GM18951 (cell line): ENCODE data around the gene F2RL1.
"Not testable (repeated sequence)": the region's sequence is repeated elsewhere in the genome, so short reads cannot be mapped to it uniquely, and the experiment has no call there.

Experiments
- POLR2A ChIP-seq: IDR thresholded peaks from 4 replicates; pipeline ENCODE4 v1.6.1; 2011; ENCODE audit warnings: mild to moderate bottlenecking; ENCODE audit not compliant: insufficient read length, insufficient read depth; ENCODE audit errors: extremely low read depth
- in situ Hi-C: fragments of 300-500 bp; cut with MboI; formaldehyde crosslinking; loops from one replicate; pipeline ENCODE4 v1.12.0; 2022; ENCODE audit warnings: low sequenced_read_pairs, mixed read lengths, inconsistent platforms; ENCODE audit not compliant: unreplicated experiment

F2RL1 gene

DNA sequence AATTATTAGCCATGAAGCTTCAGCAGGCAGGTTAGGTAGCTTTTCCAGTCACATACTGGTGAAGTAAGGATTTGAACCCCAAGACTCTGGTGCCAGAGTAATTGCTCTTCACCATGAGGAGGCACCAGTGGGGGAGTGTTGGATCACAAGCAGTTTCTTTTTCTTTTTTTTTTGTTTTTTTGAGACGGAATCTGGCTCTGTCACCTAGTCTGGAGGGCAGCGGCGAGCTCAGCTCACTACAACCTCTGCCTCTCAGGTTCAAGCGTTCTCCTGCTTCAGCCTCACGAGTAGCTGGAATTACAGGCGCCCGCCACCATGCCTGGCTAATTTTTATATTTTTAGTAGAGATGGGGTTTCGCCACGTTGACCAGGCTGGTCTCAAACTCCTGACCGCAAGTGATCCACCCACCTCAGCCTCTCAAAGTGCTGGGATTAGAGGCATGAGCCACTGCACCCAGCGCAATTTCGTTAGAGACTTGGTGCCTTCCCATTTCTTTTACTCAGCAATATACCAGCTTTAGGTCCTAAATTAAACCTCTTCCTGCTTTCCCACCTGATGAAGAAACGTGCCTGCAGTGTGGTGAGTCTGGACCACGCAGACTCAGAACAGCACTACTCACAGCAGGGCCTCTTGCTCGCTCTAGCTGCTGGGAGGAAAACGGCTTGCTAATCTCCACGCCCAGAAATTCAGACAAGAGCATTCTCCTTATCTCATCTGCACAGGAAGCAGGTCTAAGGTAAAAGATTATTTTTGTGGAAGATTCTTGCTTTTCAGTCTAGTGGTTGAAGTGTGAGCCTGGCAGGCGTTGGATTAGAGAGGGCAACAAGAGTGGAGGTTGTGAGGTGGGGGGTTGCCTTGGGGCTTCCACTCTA, 30.8 kb downstream of the F2RL1 start, which contains the start of gene S100Z:
Gene S100Z, plus strand, starts transcription at position 596 of the 873 bp plus-strand sequence. CDS start 25,346 bp downstream, outside the sequence.
- in situ Hi-C loops: no loop called here
- TF ChIP-seq POLR2A: no peak

- in situ Hi-C loops: no loop called here
- TF ChIP-seq POLR2A: no peak
Measured at GRCh38 chr5:76850543-76851145, 31.8 kb downstream of the F2RL1 start.

GRCh38 chr5:76851728-76852369, 33.0 kb downstream of the F2RL1 start:
- no peak for TF ChIP-seq POLR2A
- in situ Hi-C loops: no loop called here

GRCh38 chr5:76852772-76853171, 33.9 kb downstream of the F2RL1 start:
- in situ Hi-C loops: no loop called here

DNA sequence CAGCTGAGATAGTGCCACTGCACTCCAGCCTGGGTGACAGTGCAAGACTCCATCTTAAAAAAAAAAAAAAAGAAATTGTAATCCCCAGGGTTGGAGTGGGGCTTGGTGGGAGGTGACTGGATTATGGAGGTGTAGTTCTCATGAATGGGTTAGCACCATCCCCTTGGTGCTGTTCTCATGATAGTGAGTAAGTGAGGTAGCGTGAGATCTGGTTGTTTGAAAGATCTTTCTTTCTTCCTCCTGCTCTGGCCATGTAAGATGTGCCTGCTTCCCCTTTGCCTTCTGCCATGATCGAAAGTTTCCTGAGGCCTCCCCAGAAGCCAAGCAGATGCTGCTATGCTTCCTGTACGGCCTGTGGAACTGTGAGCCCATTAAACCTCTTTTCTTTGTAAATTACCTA, 34.9 kb downstream of the F2RL1 start:
- in situ Hi-C loops: not testable (repeated sequence)

More at GRCh38 chr5:76852772-76853171, 33.9 kb downstream of the F2RL1 start:
- TF ChIP-seq POLR2A: no peak

DNA sequence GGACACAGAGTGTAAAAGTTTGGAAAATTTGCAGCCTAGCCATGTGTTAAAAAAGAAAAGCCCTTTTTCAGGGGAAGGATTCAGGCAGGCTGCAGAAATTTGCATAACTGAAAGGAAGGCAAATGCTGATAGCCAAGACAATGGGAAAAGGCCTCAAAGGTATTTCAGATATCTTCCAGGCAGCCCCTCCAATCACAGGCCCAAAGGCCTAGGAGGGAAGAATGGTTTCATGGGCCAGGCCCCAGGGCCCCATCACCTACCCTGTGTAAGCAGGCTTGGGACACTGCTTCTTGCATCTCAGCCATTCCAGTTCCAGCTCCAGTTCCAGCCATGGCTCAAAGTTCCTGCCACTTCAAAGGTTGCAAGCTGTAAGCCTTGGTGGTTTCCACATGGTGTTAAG, 35.8 kb downstream of the F2RL1 start:
- TF ChIP-seq POLR2A: no peak
- in situ Hi-C loops: no loop called here

- in situ Hi-C loops: not testable (repeated sequence)
Measured at GRCh38 chr5:76855501-76855900, 36.7 kb downstream of the F2RL1 start.

GRCh38 chr5:76855961-76856360, 37.1 kb downstream of the F2RL1 start:
- in situ Hi-C loops: no loop called here
- TF ChIP-seq POLR2A: no peak

GRCh38 chr5:76856800-76857199, 38.0 kb downstream of the F2RL1 start:
- in situ Hi-C loops: not testable (repeated sequence)

DNA sequence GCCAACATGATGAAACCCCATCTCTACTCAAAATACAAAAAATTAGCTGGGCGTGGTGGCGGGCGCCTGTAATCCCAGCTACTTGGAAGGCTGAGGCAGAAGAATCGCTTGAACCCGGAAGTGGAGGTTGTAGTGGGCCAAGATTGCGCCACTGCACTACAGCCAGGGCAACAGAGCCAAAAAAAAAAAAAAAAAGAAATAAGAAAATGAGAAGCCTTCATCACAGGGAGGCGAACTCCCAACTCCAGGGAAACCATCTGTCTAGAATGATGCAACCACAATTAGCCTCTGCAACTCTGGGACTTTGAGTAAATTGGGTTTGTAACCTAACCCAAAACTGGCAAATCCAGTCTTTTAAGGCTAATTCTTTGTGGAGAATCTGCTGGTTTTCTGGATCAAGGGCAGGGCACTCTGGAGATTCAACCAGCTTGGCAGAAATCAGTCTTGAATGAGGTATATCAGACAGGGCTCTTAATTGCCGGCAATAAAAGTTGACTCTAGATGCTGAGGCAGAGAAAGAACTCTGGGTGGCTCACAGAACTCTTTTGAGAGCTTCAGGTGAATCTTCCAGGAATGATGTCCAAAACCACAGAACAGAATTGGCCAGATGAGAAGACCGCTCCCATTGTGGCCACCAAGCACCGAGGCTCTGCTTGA, 40.9 kb downstream of the F2RL1 start:
- no peak for TF ChIP-seq POLR2A
- in situ Hi-C loops: no loop called here

- in situ Hi-C loops: no loop called here
Measured at GRCh38 chr5:76861612-76862011, 42.8 kb downstream of the F2RL1 start.

DNA sequence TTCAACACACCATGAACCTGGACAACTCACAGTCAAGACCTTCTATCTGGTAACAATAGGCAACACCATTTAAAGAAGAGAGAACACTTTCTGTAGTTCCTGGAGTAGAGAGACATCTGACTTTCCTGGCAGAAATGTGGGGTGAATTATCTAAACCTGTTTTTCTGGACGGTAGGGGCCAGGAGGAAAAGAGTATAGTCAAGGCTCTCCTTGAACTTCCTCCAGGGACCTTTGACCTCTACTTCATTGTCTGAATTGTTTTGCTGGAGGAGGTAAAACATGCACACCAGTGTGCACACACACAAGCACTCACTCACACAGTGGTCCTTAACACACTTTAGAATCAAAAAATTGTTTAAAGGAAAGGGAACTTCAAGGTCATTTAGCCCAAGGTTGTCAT, 44.2 kb downstream of the F2RL1 start:
- no peak for TF ChIP-seq POLR2A
- in situ Hi-C loops: no loop called here

More at GRCh38 chr5:76861612-76862011, 42.8 kb downstream of the F2RL1 start:
- no peak for TF ChIP-seq POLR2A

GRCh38 chr5:76866503-76866902, 47.7 kb downstream of the F2RL1 start:
- in situ Hi-C loops: no loop called here
- no peak for TF ChIP-seq POLR2A

- in situ Hi-C loops: no loop called here
- no peak for TF ChIP-seq POLR2A
Measured at GRCh38 chr5:76867038-76867437, 48.2 kb downstream of the F2RL1 start.
